Suprapubic skin (tissue), 3 donors: ENCODE results near the gene GLIS1.

Experiments
- POLR2A ChIP-seq, 2 donors: fragments of 450-650 bp; IDR thresholded peaks; one replicate each; pipeline ENCODE4 v1.6.1; 2017; ENCODE audit warnings: antibody characterized with exemption in 2 of 2, mild to moderate bottlenecking in 2 of 2, moderate library complexity in 2 of 2
- TF ChIP-seq, protein P1 (sequence below), 2 donors: fragments of 200-600 bp in 1 of 2; fragments of 450-650 bp in 1 of 2; sonication (generic) in 1 of 2; IDR thresholded peaks; one replicate each; pipeline ENCODE4 v1.5.1; 2016 to 2019; ENCODE audit warnings: antibody characterized with exemption in 2 of 2, mild to moderate bottlenecking in 1 of 2, moderate library complexity in 1 of 2

DNA sequence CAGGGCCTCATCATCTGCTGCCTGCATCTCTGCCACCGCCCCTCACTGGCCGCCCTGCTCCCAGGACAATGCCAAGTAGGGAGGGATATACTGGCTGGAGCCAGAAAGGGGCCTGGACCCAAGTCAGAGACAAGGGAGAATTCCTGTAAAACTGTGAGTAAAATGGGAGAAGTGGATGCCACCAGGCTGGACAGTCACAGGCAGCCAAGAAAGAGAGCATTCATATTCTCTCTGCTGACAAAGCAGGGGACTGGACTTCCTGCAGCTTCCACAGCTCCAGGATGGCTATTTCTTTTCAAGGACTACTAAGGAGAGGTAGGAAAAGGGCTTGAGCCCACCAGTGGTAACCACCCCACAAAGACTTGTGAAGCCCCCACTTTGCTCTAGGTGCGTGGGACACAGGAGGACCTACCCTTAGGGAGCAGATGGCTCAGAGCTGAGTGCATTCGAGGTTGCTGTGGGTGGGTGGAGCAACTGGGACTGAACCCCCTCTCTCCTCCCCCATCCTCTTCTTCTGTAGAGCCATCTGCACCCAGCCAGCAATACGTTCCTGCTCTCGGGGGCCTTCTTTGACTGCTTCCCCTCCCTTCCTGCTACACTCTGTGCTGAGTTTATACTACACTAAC lies 57.5 kb downstream of the GLIS1 start:
- TF ChIP-seq, protein P1, sequence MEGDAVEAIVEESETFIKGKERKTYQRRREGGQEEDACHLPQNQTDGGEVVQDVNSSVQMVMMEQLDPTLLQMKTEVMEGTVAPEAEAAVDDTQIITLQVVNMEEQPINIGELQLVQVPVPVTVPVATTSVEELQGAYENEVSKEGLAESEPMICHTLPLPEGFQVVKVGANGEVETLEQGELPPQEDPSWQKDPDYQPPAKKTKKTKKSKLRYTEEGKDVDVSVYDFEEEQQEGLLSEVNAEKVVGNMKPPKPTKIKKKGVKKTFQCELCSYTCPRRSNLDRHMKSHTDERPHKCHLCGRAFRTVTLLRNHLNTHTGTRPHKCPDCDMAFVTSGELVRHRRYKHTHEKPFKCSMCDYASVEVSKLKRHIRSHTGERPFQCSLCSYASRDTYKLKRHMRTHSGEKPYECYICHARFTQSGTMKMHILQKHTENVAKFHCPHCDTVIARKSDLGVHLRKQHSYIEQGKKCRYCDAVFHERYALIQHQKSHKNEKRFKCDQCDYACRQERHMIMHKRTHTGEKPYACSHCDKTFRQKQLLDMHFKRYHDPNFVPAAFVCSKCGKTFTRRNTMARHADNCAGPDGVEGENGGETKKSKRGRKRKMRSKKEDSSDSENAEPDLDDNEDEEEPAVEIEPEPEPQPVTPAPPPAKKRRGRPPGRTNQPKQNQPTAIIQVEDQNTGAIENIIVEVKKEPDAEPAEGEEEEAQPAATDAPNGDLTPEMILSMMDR (IDR thresholded peaks at IDR 0.05): no peak
- no peak for TF ChIP-seq POLR2A (IDR thresholded peaks at IDR 0.05)
